Natural killer cell (primary cell): ENCODE results near the gene SEZ6L2. TPM values are rescaled to one million over a fixed set of nuclear protein-coding genes. Genes with fewer than 3 reads are reported as not detected.

Experiments
- ATAC-seq, 3 donors: fragments of 150-1000 bp in 2 of 3; fragments of 200-7000 bp in 1 of 3; cut with Tn5 transposase; 1 replicate in 1 of 3; 2 replicates in 2 of 3; pipeline ENCODE4 v1.10.0; 2021; ENCODE audit warnings: mild to moderate bottlenecking in 2 of 3, moderate library complexity in 2 of 3
- DNase-seq, 2 donors: peaks; one replicate each; pipeline versions ENCODE4 v3.0.0 to v3.0.0-alpha.2; 2013 to 2021; ENCODE audit warnings: mixed read lengths in 1 of 2
- H3K27ac ChIP-seq: one replicate; pipeline ENCODE4 v1.5.1; 2013; ENCODE audit warnings: mild to moderate bottlenecking, low read length
- H3K27me3 ChIP-seq: one replicate; pipeline ENCODE4 v1.6.1; 2013; ENCODE audit warnings: low read length; ENCODE audit not compliant: control insufficient read depth, insufficient read depth
- H3K36me3 ChIP-seq: one replicate; pipeline ENCODE4 v1.6.1; 2013; ENCODE audit warnings: low read length; ENCODE audit not compliant: control insufficient read depth, insufficient read depth
- H3K4me1 ChIP-seq: one replicate; pipeline ENCODE4 v1.6.1; 2013; ENCODE audit warnings: low read length; ENCODE audit not compliant: control insufficient read depth, insufficient read depth
- H3K4me3 ChIP-seq: one replicate; pipeline ENCODE4 v1.5.1; 2013; ENCODE audit warnings: low read length
- H3K9me3 ChIP-seq: one replicate; pipeline ENCODE4 v1.6.1; 2013; ENCODE audit warnings: low read length; ENCODE audit not compliant: control insufficient read depth, insufficient read depth
- H3K27ac Mint-ChIP-seq, 2 donors: one replicate each; pipeline ENCODE4 v1.8.0; 2022; ENCODE audit warnings: mild to moderate bottlenecking in 2 of 2, mixed read lengths in 2 of 2, moderate library complexity in 1 of 2
- H3K27me3 Mint-ChIP-seq, 2 donors: one replicate each; pipeline ENCODE4 v1.8.0; 2022; ENCODE audit warnings: low read depth in 2 of 2, mixed read lengths in 2 of 2
- H3K36me3 Mint-ChIP-seq: one replicate; pipeline ENCODE4 v1.8.0; 2022; ENCODE audit warnings: mixed read lengths
- H3K4me1 Mint-ChIP-seq, 2 donors: one replicate each; pipeline ENCODE4 v1.8.0; 2022; ENCODE audit warnings: mixed read lengths in 2 of 2
- H3K4me3 Mint-ChIP-seq: one replicate; pipeline ENCODE4 v1.8.0; 2022; ENCODE audit warnings: mild to moderate bottlenecking, moderate library complexity, mixed read lengths
- H3K9me3 Mint-ChIP-seq, 2 donors: one replicate each; pipeline ENCODE4 v1.8.0; 2022; ENCODE audit warnings: mixed read lengths in 2 of 2
- WGBS: methylation state at CpG from one replicate; pipeline ENCODE4 v1.1.7; 2013; ENCODE audit warnings: missing lambda C conversion rate; ENCODE audit not compliant: insufficient coverage; 5-methylcytosine and 5-hydroxymethylcytosine counted together
- intact Hi-C: fragments of 100-400 bp; cut with micrococcal nuclease; formaldehyde crosslinking; loops from one replicate; pipeline ENCODE4 v1.14.2; 2022
- total RNA-seq, 4 donors: library from RNA; stranded (reverse); fragments of 120-200 nt in 1 of 4; gene quantifications; one replicate each; pipeline versions ENCODE4 v1.2.3 to v1.2.4, GENCODE V29; 2013 to 2022
- TF ChIP-seq, protein P1 (sequence below): fragments of 200-600 bp; IDR thresholded peaks from one replicate; pipeline ENCODE4 v1.8.0; 2022; ENCODE audit warnings: antibody characterized with exemption

The SEZ6L2 gene
- total RNA-seq, 3 donors from 2014 or later (not counting 1 experiment from before 2014, with no cell fraction given), result 0.14 TPM; not detected in 2

DNA sequence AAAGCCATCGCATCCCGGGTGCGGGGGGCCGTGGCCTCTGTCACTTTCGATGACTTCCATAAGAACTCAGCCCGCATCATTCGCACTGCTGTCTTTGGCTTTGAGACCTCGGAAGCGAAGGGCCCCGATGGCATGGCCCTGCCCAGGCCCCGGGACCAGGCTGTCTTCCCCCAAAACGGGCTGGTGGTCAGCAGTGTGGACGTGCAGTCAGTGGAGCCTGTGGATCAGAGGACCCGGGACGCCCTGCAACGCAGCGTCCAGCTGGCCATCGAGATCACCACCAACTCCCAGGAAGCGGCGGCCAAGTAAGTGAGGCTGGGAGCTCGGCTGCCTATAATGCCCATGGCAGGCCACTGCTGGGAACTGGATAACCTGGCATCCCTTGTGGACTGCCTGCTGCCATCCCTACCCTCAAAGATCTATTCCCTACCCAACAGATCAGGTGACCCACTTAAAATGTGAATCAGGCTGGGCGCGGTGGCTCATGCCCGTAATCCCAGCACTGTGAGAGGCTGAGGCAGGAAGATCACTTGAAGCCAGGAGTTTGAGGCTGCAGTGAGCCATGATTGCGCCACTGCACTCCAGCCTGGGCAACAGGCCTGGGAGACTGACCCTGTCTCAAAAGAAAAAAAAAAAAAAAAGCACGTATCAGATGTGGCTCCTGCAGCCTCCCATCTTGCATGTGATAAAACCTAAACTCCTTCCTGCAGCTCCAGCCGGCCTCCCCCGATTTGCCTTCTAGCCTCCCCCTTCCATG is 54.6 kb downstream of the SEZ6L2 start:
- intact Hi-C loops, result no loop called here
- H3K9me3 Mint-ChIP-seq, result no peaks in the 10 kb centered on the region
- no peaks in the 10 kb centered on the region for H3K36me3 Mint-ChIP-seq
- Histone ChIP-seq H3K36me3 (peaks cover 53% of the 10 kb centered on the region), H3K27me3 (no peaks in the 10 kb centered on the region), H3K4me1 (peaks cover 5% of the 10 kb centered on the region), H3K4me3 (no peak overlapping the region), H3K27ac (no peak overlapping the region), H3K9me3 (no peaks in the 10 kb centered on the region)
- DNase-seq (no peak), ATAC-seq (no peak)
- TF ChIP-seq, protein P1, sequence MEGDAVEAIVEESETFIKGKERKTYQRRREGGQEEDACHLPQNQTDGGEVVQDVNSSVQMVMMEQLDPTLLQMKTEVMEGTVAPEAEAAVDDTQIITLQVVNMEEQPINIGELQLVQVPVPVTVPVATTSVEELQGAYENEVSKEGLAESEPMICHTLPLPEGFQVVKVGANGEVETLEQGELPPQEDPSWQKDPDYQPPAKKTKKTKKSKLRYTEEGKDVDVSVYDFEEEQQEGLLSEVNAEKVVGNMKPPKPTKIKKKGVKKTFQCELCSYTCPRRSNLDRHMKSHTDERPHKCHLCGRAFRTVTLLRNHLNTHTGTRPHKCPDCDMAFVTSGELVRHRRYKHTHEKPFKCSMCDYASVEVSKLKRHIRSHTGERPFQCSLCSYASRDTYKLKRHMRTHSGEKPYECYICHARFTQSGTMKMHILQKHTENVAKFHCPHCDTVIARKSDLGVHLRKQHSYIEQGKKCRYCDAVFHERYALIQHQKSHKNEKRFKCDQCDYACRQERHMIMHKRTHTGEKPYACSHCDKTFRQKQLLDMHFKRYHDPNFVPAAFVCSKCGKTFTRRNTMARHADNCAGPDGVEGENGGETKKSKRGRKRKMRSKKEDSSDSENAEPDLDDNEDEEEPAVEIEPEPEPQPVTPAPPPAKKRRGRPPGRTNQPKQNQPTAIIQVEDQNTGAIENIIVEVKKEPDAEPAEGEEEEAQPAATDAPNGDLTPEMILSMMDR, result no peak
- no peaks in the 10 kb centered on the region for H3K27me3 Mint-ChIP-seq
- peak overlapping the region in 1 of 2 donors; percentile 63 for H3K27ac Mint-ChIP-seq
- H3K4me3 Mint-ChIP-seq, result no peak overlapping the region
- 95% methylated on average over 27 of the region's 28 CpGs for WGBS
- peaks cover 0 to 6% of the 10 kb centered on the region in 2 donors for H3K4me1 Mint-ChIP-seq

DNA sequence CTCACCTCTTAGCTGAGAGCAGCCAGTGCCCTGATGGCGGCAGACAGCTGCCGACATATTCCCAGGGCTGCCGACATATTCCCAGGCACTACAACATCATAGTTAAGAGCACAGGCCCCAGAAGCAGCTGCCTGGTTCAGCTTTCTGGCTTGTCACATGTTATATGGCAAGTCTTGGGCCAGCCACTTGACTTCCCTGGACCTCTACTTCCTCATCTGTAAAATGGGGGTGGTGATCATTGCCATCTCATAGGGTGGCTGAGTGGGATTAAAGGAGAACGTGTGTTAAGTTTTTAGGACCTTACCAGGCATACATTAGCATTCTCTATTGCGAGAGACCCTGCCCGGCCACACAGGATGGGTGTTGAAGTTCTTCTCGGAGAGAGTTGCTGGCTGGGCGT is 55.4 kb downstream of the SEZ6L2 start:
- peaks cover 5% of the 10 kb centered on the region for H3K4me1 ChIP-seq
- intact Hi-C loops, result no loop called here
- no peaks in the 10 kb centered on the region for H3K27me3 Mint-ChIP-seq
- no peak overlapping the region for H3K27ac ChIP-seq
- H3K9me3 ChIP-seq, result no peaks in the 10 kb centered on the region
- no peak for ATAC-seq
- 96% methylated on average over 8 of the region's 8 CpGs for WGBS
- no peak overlapping the region for H3K4me3 Mint-ChIP-seq
- TF ChIP-seq, protein P1, result no peak
- no peaks in the 10 kb centered on the region for H3K36me3 Mint-ChIP-seq
- no peak for DNase-seq
- H3K4me1 Mint-ChIP-seq, result peaks cover 0 to 6% of the 10 kb centered on the region in 2 donors
- H3K9me3 Mint-ChIP-seq, result no peaks in the 10 kb centered on the region
- H3K27me3 ChIP-seq, result no peaks in the 10 kb centered on the region
- H3K27ac Mint-ChIP-seq, result no peak overlapping the region
- peaks cover 60% of the 10 kb centered on the region for H3K36me3 ChIP-seq
- H3K4me3 ChIP-seq, result no peak overlapping the region

DNA sequence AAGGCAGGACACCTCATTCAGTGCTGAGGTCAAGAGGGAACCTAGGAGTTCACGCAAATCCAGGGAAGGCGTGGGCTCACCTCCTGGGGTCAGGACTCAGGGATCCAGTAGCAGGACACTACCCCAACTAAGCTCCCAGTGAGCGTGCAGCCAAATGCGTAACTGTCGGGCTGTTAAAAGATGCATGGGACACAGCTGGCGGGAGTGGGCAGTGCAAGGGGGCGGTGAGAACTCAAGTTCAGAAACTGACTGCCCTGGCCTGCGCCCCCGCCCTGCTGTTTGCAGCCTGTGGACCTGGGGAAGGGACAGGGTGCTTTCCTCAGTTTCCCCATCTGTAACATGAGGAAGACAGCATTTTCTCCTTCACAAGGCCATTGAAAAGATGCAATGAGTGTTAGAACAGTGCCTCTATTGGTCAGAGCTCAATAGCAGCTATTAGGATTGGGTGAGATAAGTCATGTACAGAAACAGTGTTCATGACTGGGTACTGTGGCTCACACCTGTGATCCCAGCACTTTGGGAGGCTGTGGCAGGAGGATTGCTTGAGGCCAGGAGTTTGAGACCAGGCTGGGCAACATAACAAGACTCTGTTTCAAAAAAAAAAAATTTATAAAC is 56.5 kb downstream of the SEZ6L2 start:
- intact Hi-C loops, result no loop called here
- 97% methylated on average over 9 of the region's 9 CpGs for WGBS
- no peaks in the 10 kb centered on the region for H3K9me3 Mint-ChIP-seq
- no peaks in the 10 kb centered on the region for H3K4me1 Mint-ChIP-seq
- no peak overlapping the region for H3K4me3 ChIP-seq
- peaks cover 63% of the 10 kb centered on the region for H3K36me3 ChIP-seq
- no peaks in the 10 kb centered on the region for H3K9me3 ChIP-seq
- DNase-seq (no peak), ATAC-seq (no peak)
- no peaks in the 10 kb centered on the region for H3K27me3 ChIP-seq
- no peak overlapping the region for H3K27ac ChIP-seq
- H3K27me3 Mint-ChIP-seq, result no peaks in the 10 kb centered on the region
- no peak overlapping the region for H3K27ac Mint-ChIP-seq
- H3K4me1 ChIP-seq, result no peaks in the 10 kb centered on the region
- no peak overlapping the region for H3K4me3 Mint-ChIP-seq
- TF ChIP-seq, protein P1, result no peak
- no peaks in the 10 kb centered on the region for H3K36me3 Mint-ChIP-seq
